Endothelial cell of umbilical vein (primary cell): ENCODE measurements around the gene GAS1. TPM values are rescaled to one million over a fixed set of nuclear protein-coding genes. Genes with fewer than 3 reads are reported as not detected.

Source experiments
- BruUV-seq: library from RNA; stranded (reverse); fragments of 400-500 nt; replicated peaks from 2 replicates; lab custom pipeline; 2021; lab: Mats Ljungman, UMichigan
- CTCF ChIA-PET: fragments of 300-600, 350-600 bp; sonication (Branson Sonifier 250); formaldehyde crosslinking; loops from one replicate; lab custom pipeline; 2021; ENCODE audit warnings: antibody characterized with exemption, inconsistent platforms; lab: Charles Lee
- POLR2A ChIA-PET: fragments of 300-600, 350-600 bp; sonication (Branson Sonifier 250); formaldehyde crosslinking; loops from one replicate; lab custom pipeline; 2021; ENCODE audit warnings: antibody characterized with exemption, inconsistent platforms; lab: Charles Lee
- DNase-seq: peaks from one replicate; pipeline ENCODE4 v3.0.0-alpha.2; 2011; ENCODE audit warnings: low read depth, low spot score
- FAIRE-seq: peaks from 2 replicates; lab custom pipeline; 2011; peaks lifted over from hg19 to GRCh38; lab: Jason Lieb, UNC
- H2AFZ ChIP-seq: 2 replicates; pipeline ENCODE4 v1.6.0; 2012; ENCODE audit warnings: low read depth, low read length, control low read depth, inconsistent platforms
- H3K27ac ChIP-seq: 2 replicates; pipeline ENCODE4 v1.5.1; 2011; ENCODE audit warnings: low read depth, mild to moderate bottlenecking, control low read depth, low read length, moderate library complexity; ENCODE audit not compliant: insufficient read depth
- H3K27me3 ChIP-seq, 2 experiments: 2 replicates each; pipeline versions ENCODE4 v1.6.0 to v1.6.1; 2011; ENCODE audit warnings: low read length in 2 of 2, mixed read lengths in 1 of 2; ENCODE audit not compliant: control insufficient read depth in 2 of 2, insufficient read depth in 2 of 2
- H3K36me3 ChIP-seq, 2 experiments: 2 replicates in 1 of 2; 3 replicates in 1 of 2; pipeline ENCODE4 v1.5.1; 2011; ENCODE audit warnings: low read length in 2 of 2, mild to moderate bottlenecking in 1 of 2, moderate library complexity in 1 of 2; ENCODE audit not compliant: control insufficient read depth in 2 of 2, insufficient read depth in 2 of 2; ENCODE audit errors: extremely low read depth in 1 of 2
- H3K4me1 ChIP-seq: 3 replicates; pipeline ENCODE4 v1.5.1; 2011; ENCODE audit warnings: mild to moderate bottlenecking, low read length; ENCODE audit not compliant: control insufficient read depth, insufficient read depth; ENCODE audit errors: extremely low read depth
- H3K4me2 ChIP-seq: 2 replicates; pipeline ENCODE4 v1.6.1; 2011; ENCODE audit warnings: low read length, control low read depth, mixed read lengths; ENCODE audit not compliant: insufficient read depth
- H3K4me3 ChIP-seq, 3 experiments: fragments of 200-600 bp in 1 of 3; sonication (generic), shearing (Covaris generic) in 1 of 3; replicated peaks in 1 of 3; 2 replicates each; pipeline ENCODE4 v1.5.1; 2011 to 2016; ENCODE audit warnings: control low read depth in 3 of 3, low read length in 3 of 3, mild to moderate bottlenecking in 2 of 3, inconsistent platforms in 1 of 3, low read depth in 1 of 3, moderate library complexity in 1 of 3; ENCODE audit not compliant: insufficient read depth in 1 of 3
- H3K79me2 ChIP-seq: 2 replicates; pipeline ENCODE4 v1.6.0; 2012; ENCODE audit warnings: low read length, inconsistent platforms; ENCODE audit not compliant: control insufficient read depth, insufficient read depth
- H3K9ac ChIP-seq: replicated peaks from 2 replicates; pipeline ENCODE3; 2011; ENCODE audit warnings: low read length, control low read depth; ENCODE audit not compliant: insufficient read depth; ENCODE audit errors: extremely low read depth
- H3K9me1 ChIP-seq: replicated peaks from 3 replicates; pipeline ENCODE4 v1.6.0; 2011; ENCODE audit warnings: mild to moderate bottlenecking, low read length; ENCODE audit not compliant: control insufficient read depth, insufficient read depth; ENCODE audit errors: extremely low read depth
- H3K9me3 ChIP-seq: replicated peaks from 2 replicates; pipeline ENCODE4 v1.5.1; 2012; ENCODE audit warnings: low read length, inconsistent platforms; ENCODE audit not compliant: control insufficient read depth, insufficient read depth
- H4K20me1 ChIP-seq: replicated peaks from 2 replicates; pipeline ENCODE3; 2011; ENCODE audit warnings: mild to moderate bottlenecking, low read length; ENCODE audit not compliant: control insufficient read depth, insufficient read depth; ENCODE audit errors: extremely low read depth
- EZH2 ChIP-seq: IDR thresholded peaks from 2 replicates; pipeline ENCODE4 v1.6.1; 2012; ENCODE audit warnings: borderline replicate concordance, low read depth, mild to moderate bottlenecking, moderate library complexity, low read length, inconsistent platforms; ENCODE audit not compliant: severe bottlenecking
- FOS ChIP-seq: IDR thresholded peaks from 2 replicates; pipeline ENCODE4 v1.6.1; 2011; ENCODE audit warnings: mild to moderate bottlenecking, low read length, moderate library complexity, borderline replicate concordance; ENCODE audit not compliant: insufficient read depth
- GATA2 ChIP-seq: IDR thresholded peaks from 2 replicates; pipeline ENCODE4 v1.7.0; 2011; ENCODE audit warnings: low read depth, mild to moderate bottlenecking, moderate library complexity, mixed read lengths, low read length; ENCODE audit not compliant: insufficient read length, insufficient read depth
- JUN ChIP-seq: IDR thresholded peaks from 2 replicates; pipeline ENCODE4 v1.6.1; 2011; ENCODE audit warnings: borderline replicate concordance, low read depth; ENCODE audit not compliant: insufficient read length, insufficient read depth
- MYC ChIP-seq: IDR thresholded peaks from one replicate; pipeline ENCODE4 v1.6.1; 2011; ENCODE audit warnings: mild to moderate bottlenecking, low read depth, low read length
- POLR2A ChIP-seq: IDR thresholded peaks from 2 replicates; pipeline ENCODE4 v1.6.1; 2012; ENCODE audit warnings: low read depth, mild to moderate bottlenecking, control low read depth, low read length
- POLR2AphosphoS5 ChIP-seq: IDR thresholded peaks from 2 replicates; pipeline ENCODE4 v1.6.1; 2012; ENCODE audit warnings: low read depth, mild to moderate bottlenecking, control low read depth, low read length, moderate library complexity; ENCODE audit not compliant: insufficient read depth
- dilution Hi-C: fragments of 300-500 bp; cut with MboI; formaldehyde crosslinking; loops from one replicate; pipeline ENCODE4 v1.15.0; 2019; ENCODE audit warnings: low sequenced_read_pairs; ENCODE audit not compliant: extremely low pct_ligation_motif_present
- intact Hi-C: fragments of 100-400 bp; cut with micrococcal nuclease; formaldehyde crosslinking; loops from one replicate; pipeline ENCODE4 v1.10.0; 2022
- polyA plus RNA-seq, 4 experiments: library from polyadenylated mRNA; depleted of rRNA in 3 of 4; stranded (reverse) in 3 of 4; unstranded in 1 of 4; fragments of >200 nt; gene quantifications; 2 replicates each; pipeline versions ENCODE4 v1.2.1 to v1.2.3, GENCODE V29; 2011 to 2012; ENCODE audit warnings: missing spikeins in 1 of 4
- total RNA-seq: library from RNA; stranded (reverse); gene quantifications from 2 replicates; pipeline ENCODE4 v1.2.3, GENCODE V29; 2021
- TF ChIP-seq, protein P1 (sequence below): IDR thresholded peaks from 2 replicates; pipeline ENCODE4 v1.6.1; 2011; ENCODE audit not compliant: insufficient read depth, insufficient read length
- TF ChIP-seq, protein P2 (sequence below), 2 donors: IDR thresholded peaks; 1 replicate in 1 of 2; 2 replicates in 1 of 2; pipeline ENCODE4 v1.5.1; 2011; ENCODE audit warnings: low read length in 2 of 2, mild to moderate bottlenecking in 2 of 2, moderate library complexity in 2 of 2, control low read depth in 1 of 2, inconsistent platforms in 1 of 2, low read depth in 1 of 2; ENCODE audit not compliant: insufficient read depth in 1 of 2; ENCODE audit errors: extremely low read depth in 1 of 2

The GAS1 gene
- total and polyA plus RNA-seq, 2 donors (not counting 3 experiments of a cell fraction or from before 2014, with no cell fraction given): 0.06 to 0.15 TPM

DNA sequence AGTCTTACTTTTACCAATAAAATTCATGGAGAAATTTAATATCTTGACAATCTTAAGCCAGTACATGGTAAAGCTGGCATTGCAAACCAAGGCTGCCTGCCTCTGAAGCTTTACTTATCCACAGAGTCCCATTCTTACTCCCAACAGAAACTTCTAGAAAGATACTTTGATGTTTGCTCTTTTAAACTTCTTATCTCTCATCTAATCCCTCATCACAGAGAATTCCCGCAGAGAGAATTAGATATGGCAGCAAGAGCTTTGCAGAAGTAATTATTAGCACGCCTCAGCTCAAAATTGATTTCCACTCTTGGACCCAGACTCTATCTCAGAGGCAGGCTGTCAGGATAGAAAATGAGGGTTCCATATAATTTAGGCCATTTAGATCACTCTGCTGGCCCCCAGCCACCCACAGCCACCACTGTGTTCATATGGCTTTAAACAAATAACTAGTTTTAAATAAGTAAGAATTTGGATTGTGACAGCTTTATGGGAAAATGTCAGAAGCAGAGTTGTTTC, 37.9 kb upstream of the GAS1 start:
- no peak overlapping the region for H2AFZ ChIP-seq
- ChIA-PET POLR2A (no interaction called here), CTCF (no interaction called here)
- no peaks in the 10 kb centered on the region for H3K9me3 ChIP-seq
- no peaks in the 10 kb centered on the region for H3K79me2 ChIP-seq
- no peak overlapping the region for H3K27ac ChIP-seq
- BruUV-seq: no TSS peak
- DNase-seq: no peak
- no peaks in the 10 kb centered on the region for H3K36me3 ChIP-seq
- H4K20me1 ChIP-seq: no peaks in the 10 kb centered on the region
- no peak overlapping the region for H3K4me3 ChIP-seq
- no peak overlapping the region for H3K4me2 ChIP-seq
- no peak overlapping the region for H3K9ac ChIP-seq
- no peaks in the 10 kb centered on the region for H3K27me3 ChIP-seq
- intact Hi-C loops (no loop called here), dilution Hi-C loops (no loop called here)
- H3K4me1 ChIP-seq: no peaks in the 10 kb centered on the region
- no peak for TF ChIP-seq POLR2A
- TF ChIP-seq FOS: no peak
- TF ChIP-seq, protein P1, sequence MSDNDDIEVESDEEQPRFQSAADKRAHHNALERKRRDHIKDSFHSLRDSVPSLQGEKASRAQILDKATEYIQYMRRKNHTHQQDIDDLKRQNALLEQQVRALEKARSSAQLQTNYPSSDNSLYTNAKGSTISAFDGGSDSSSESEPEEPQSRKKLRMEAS: no peak
- TF ChIP-seq, protein P2, sequence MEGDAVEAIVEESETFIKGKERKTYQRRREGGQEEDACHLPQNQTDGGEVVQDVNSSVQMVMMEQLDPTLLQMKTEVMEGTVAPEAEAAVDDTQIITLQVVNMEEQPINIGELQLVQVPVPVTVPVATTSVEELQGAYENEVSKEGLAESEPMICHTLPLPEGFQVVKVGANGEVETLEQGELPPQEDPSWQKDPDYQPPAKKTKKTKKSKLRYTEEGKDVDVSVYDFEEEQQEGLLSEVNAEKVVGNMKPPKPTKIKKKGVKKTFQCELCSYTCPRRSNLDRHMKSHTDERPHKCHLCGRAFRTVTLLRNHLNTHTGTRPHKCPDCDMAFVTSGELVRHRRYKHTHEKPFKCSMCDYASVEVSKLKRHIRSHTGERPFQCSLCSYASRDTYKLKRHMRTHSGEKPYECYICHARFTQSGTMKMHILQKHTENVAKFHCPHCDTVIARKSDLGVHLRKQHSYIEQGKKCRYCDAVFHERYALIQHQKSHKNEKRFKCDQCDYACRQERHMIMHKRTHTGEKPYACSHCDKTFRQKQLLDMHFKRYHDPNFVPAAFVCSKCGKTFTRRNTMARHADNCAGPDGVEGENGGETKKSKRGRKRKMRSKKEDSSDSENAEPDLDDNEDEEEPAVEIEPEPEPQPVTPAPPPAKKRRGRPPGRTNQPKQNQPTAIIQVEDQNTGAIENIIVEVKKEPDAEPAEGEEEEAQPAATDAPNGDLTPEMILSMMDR (IDR thresholded peaks at IDR 0.05; ENCODE audit: extremely low read depth in 1 of 2, insufficient read depth in 1 of 2, low read depth in 1 of 2, low read length in 2 of 2): no peak
- TF ChIP-seq EZH2: no peak
- TF ChIP-seq MYC: no peak
- no peak for TF ChIP-seq POLR2AphosphoS5
- TF ChIP-seq GATA2: no peak
- no peak for TF ChIP-seq JUN
- FAIRE-seq: no peak
- H3K9me1 ChIP-seq: no peaks in the 10 kb centered on the region
